HG02623 (cell line): ENCODE results near the gene IL36G.
"Not testable (repeated sequence)": the region's sequence is repeated elsewhere in the genome, so short reads cannot be mapped to it uniquely, and the experiment has no call there.

ENCODE experiments used
- ATAC-seq: cut with Tn5 transposase; IDR thresholded peaks from one replicate; pipeline ENCODE4 v1.9.1; 2021; ENCODE audit warnings: moderate library complexity; ENCODE audit not compliant: unreplicated experiment

IL36G gene

GRCh38 chr2:112977559-112978056, at the start of gene IL36G:
Gene IL36G, plus strand, starts transcription at chr2:112978006. Its CDS starts 633 bp downstream, at chr2:112978639.
- ATAC-seq = no peak

GRCh38 chr2:112933261-112933660, 44.5 kb upstream of the IL36G start:
- ATAC-seq = no peak

GRCh38 chr2:112934117-112934516, 43.7 kb upstream of the IL36G start:
- ATAC-seq = not testable (repeated sequence)

GRCh38 chr2:112936927-112937232, 40.9 kb upstream of the IL36G start:
- ATAC-seq = no peak

- ATAC-seq = no peak
Measured at GRCh38 chr2:112938904-112939303, 38.9 kb upstream of the IL36G start.

- no peak for ATAC-seq
Measured at GRCh38 chr2:112939425-112939824, 38.4 kb upstream of the IL36G start.

- no peak for ATAC-seq
Measured at GRCh38 chr2:112940859-112941625, 36.8 kb upstream of the IL36G start.

- ATAC-seq = peak; percentile 73
Measured at GRCh38 chr2:112941753-112942653, 35.8 kb upstream of the IL36G start.

- no peak for ATAC-seq
Measured at GRCh38 chr2:112942654-112943002, 35.2 kb upstream of the IL36G start.

GRCh38 chr2:112944971-112945370, 32.8 kb upstream of the IL36G start:
- no peak for ATAC-seq

GRCh38 chr2:112946086-112946485, 31.7 kb upstream of the IL36G start:
- no peak for ATAC-seq

GRCh38 chr2:112947374-112947773, 30.4 kb upstream of the IL36G start:
- ATAC-seq = no peak

- no peak for ATAC-seq
Measured at GRCh38 chr2:112949456-112949855, 28.4 kb upstream of the IL36G start.

GRCh38 chr2:112954364-112954763, 23.4 kb upstream of the IL36G start:
- ATAC-seq = no peak

GRCh38 chr2:112957511-112957910, 20.3 kb upstream of the IL36G start:
- no peak for ATAC-seq

GRCh38 chr2:112958428-112959108, 19.2 kb upstream of the IL36G start:
- no peak for ATAC-seq

- no peak for ATAC-seq
Measured at GRCh38 chr2:112959109-112959812, 18.5 kb upstream of the IL36G start.

- no peak for ATAC-seq
Measured at GRCh38 chr2:112960230-112960825, 17.5 kb upstream of the IL36G start.

- no peak for ATAC-seq
Measured at GRCh38 chr2:112962308-112963175, 15.3 kb upstream of the IL36G start.
